BJ (cell line): ENCODE results near the gene PTPRG. TPM values are rescaled to one million over a fixed set of nuclear protein-coding genes. Genes with fewer than 3 reads are reported as not detected.
A peak's percentile ranks its signal among the peaks of the same experiment; 100 is the strongest.

ENCODE experiments used
- CTCF ChIA-PET: fragments of 350-600 bp; formaldehyde crosslinking; extraction: SDS; loops from one replicate; lab custom pipeline; 2021; ENCODE audit warnings: antibody characterized with exemption, inconsistent platforms; lab: Yijun Ruan, JAX
- POLR2A ChIA-PET: fragments of 300-600 bp; sonication (Branson Sonifier 250); formaldehyde crosslinking; extraction: SDS; loops from one replicate; lab custom pipeline; 2021; ENCODE audit warnings: antibody characterized with exemption; lab: Charles Lee
- DNase-seq: peaks from one replicate; pipeline ENCODE4 v3.0.0-alpha.2; 2011; ENCODE audit warnings: low read depth
- H3K27me3 ChIP-seq: 2 replicates; pipeline ENCODE4 v1.6.0; 2011; ENCODE audit warnings: low read length; ENCODE audit not compliant: control insufficient read depth, insufficient read depth
- H3K36me3 ChIP-seq: 2 replicates; pipeline ENCODE4 v1.5.1; 2011; ENCODE audit warnings: low read length; ENCODE audit not compliant: control insufficient read depth, insufficient read depth
- H3K4me3 ChIP-seq: 2 replicates; pipeline ENCODE4 v1.5.1; 2011; ENCODE audit warnings: low read depth, mild to moderate bottlenecking, control low read depth, low read length
- CTCF ChIP-seq: IDR thresholded peaks from 2 replicates; pipeline ENCODE4 v1.5.1; 2011; ENCODE audit warnings: low read depth, mild to moderate bottlenecking, control low read depth, inconsistent platforms, low read length, moderate library complexity; ENCODE audit not compliant: insufficient read depth
- polyA plus RNA-seq: library from polyadenylated mRNA; depleted of rRNA; stranded (reverse); fragments of >200 nt; gene quantifications from 2 replicates; pipeline ENCODE4 v1.2.3, GENCODE V29; 2011

Gene PTPRG
- polyA plus RNA-seq, 1 experiment = 20.8 TPM

DNA sequence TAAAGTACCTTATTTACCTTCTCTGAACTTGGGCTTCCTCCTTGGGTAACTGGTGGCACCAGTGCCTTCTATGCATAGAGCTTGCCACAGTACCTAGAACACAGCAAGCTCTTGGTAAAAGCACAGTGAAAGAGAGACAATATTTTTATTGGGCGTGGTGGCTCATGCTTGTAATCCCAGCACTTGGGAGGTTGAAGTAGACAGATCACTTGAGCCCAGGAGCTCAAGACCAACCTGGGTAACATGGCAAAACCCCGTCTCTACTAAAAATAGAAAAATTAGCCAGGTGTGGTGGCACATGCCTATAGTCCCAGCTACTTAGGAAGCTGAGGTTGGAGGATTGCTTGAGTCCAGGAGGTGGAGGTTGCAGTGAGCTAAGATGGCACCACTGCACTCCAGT lies 285.1 kb downstream of the PTPRG start:
- Histone ChIP-seq H3K27me3 (no peaks in the 10 kb centered on the region), H3K4me3 (no peak overlapping the region), H3K36me3 (no peaks in the 10 kb centered on the region)
- TF ChIP-seq CTCF = no peak
- ChIA-PET POLR2A (no interaction called here), CTCF (interaction anchor here (1.6 kb wide), 1 partner anchor 282 kb away, joined by 6 read pairs; no protein-coding TSS in a partner anchor)
- no peak for DNase-seq

- DNase-seq = no peak
- H3K27me3 ChIP-seq = no peaks in the 10 kb centered on the region
- H3K36me3 ChIP-seq = no peaks in the 10 kb centered on the region
- no peak for TF ChIP-seq CTCF
- CTCF ChIA-PET = no interaction called here
- POLR2A ChIA-PET = no interaction called here
- no peak overlapping the region for H3K4me3 ChIP-seq
These were observed 286.6 kb downstream of the PTPRG start for GRCh38 chr3:61847784-61848462.

DNA sequence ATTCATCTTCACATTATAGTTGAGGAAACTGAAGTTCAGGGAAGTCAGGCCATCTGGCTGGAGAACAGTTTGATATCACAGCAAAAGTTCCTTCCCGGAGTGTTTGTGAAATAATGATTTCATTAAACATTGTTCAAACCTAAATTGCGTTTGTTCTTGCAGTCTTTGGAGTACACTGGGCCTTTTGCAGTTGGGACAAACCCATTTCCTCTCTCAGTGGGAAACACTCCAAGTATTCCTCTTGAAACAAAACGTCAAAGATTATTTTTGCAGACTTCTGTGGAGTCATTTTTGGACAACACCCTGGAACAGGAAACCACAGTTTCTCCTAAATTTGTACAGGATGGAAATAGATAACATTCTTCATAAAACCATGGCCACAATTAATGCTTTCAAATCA lies 287.5 kb downstream of the PTPRG start:
- H3K36me3 ChIP-seq = no peaks in the 10 kb centered on the region
- DNase-seq = peak; percentile 54
- no peak for TF ChIP-seq CTCF
- CTCF ChIA-PET = no interaction called here
- POLR2A ChIA-PET = no interaction called here
- H3K27me3 ChIP-seq = no peaks in the 10 kb centered on the region
- no peak overlapping the region for H3K4me3 ChIP-seq

DNA sequence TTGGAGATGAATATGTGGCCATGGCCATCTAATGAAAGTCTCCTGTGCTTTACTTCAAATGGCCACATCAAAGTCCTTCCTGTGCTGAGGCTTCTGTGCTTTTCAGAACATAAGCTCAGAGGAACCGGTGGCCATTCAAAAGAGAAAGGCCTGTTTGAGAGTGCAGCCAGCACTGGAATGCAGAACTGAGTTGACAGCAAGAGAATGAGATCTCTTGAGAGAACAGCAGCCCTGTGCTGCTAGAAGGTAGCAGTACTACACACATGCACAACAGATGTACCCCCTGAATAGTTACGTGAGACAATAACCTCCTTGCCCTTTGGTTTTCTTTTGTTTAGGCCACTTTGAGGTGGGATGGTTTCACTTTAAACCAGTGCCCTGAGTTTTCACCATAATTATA lies 292.5 kb downstream of the PTPRG start:
- Histone ChIP-seq H3K4me3 (no peak overlapping the region), H3K36me3 (no peaks in the 10 kb centered on the region), H3K27me3 (no peaks in the 10 kb centered on the region)
- POLR2A ChIA-PET = no interaction called here
- CTCF ChIA-PET = interaction anchor here (2.1 kb wide), 1 partner anchor 289 kb away, joined by 6 read pairs; no protein-coding TSS in a partner anchor
- no peak for DNase-seq
- no peak for TF ChIP-seq CTCF

DNA sequence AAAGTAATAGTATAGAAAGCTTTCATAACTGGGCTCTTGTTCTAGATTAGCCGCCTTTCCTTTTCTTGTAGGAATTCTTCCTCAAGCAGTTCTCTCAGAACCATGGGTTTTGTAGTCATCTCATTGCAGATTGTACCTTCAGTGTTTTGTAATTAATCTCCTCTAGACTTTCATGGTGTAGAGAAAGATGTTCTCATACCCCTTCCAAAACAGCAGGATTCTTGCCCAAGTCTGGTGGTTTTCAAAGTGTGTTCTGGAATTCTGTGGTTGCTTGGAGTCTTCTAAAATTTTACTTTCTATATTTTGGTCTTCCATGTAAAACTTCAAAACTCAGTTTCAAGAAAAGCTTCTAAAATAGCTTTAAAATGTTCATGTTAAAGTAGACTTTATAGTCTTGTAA lies 293.8 kb downstream of the PTPRG start:
- no peak for DNase-seq
- CTCF ChIA-PET = interaction anchor here (0.8 to 2.1 kb wide), 3 partner anchors 81 to 291 kb away, joined by 3 to 5 read pairs (median 4); no protein-coding TSS in a partner anchor
- Histone ChIP-seq H3K27me3 (no peaks in the 10 kb centered on the region), H3K36me3 (no peaks in the 10 kb centered on the region), H3K4me3 (no peak overlapping the region)
- POLR2A ChIA-PET = no interaction called here
- TF ChIP-seq CTCF = no peak
